HTERT RPE-1 (cell line): Measurements from ENCODE around the gene FTO.

Experiments used
- in situ Hi-C: fragments of 300-500 bp; cut with MboI; formaldehyde crosslinking; loops from 4 replicates; pipeline ENCODE4 v1.14.3; 2020; ENCODE audit warnings: low sequenced_read_pairs

Gene FTO

GRCh38 chr16:53752560-53752959 lies 48.6 kb downstream of the FTO start:
- in situ Hi-C loops = no loop called here

DNA sequence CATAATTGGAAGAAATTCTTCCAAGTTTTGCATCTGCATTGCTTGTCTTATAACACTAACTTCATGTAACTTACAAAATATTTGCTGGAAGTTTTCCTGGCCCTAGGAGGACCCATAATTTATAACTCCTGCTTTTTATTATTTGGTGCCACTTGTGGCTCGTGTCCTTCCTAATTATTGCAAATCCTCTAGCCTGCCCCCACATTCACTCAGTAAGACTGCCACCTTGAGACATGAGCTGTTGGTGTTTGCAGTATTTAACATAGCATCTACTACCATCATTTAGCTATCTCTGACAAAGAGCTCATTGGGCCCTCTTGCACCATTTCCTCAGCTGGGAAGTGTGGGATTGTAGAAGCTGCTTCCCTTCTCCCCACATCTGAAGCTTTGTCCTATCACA lies 49.5 kb downstream of the FTO start:
- in situ Hi-C loops = no loop called here

- in situ Hi-C loops = no loop called here
Observed at GRCh38 chr16:53755026-53755910, 51.3 kb downstream of the FTO start.

DNA sequence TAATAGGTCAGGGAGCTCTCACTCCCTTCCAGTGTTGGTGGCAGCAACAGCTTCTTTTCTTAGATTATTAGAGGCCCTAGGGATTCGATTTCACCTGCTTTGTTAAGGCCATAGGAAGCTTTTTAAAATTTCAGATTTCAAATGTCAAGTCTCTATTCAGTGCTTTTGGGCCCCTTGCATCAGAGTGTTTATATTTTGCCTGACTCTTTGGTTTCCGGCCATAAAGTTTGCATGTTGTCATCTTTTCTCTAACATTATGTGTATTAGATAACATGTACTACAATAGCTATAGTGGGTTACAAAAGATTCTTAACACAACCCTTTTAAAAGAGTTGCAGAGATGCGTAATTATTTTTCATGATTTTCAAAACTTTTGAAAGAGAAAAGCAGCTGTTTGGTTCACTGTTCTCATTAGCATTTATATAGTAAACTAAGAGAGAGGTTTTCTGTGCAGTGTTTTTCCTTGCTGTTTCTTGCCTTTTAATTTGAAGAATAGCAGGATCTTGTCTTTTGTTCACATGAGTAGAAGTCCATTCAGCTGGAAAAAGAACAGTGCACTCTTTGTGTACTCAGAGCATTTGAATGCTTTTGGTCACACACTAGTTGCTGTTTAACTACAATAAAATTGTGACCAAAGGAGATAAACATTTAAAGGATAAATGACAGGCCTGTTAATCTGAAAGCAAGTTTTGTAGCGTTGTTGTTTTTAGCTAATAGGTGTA lies 52.5 kb downstream of the FTO start:
- in situ Hi-C loops = no loop called here

- in situ Hi-C loops = no loop called here
Observed at GRCh38 chr16:53757971-53758609, 54.1 kb downstream of the FTO start.

GRCh38 chr16:53761962-53762703 lies 58.2 kb downstream of the FTO start:
- in situ Hi-C loops = no loop called here

GRCh38 chr16:53766304-53767016 lies 62.5 kb downstream of the FTO start:
- in situ Hi-C loops = no loop called here

DNA sequence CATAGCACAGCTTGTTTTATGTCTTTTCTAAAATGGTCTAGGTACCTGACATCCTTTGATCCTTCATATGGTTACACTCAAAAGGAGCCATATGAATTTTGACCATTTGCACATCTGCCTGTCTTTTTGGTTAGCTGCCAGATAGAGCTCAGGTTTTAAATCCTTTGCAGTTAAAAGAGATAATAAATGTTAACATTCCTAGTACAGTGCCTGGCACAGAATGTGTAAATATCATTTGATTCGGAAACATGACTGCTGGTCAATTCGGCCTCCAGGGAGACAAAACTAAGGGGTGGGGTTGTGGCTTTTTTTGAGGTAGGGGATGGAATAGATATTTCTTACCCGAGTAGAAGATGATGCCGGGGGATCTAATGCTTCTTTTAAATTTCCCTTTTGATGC lies 64.2 kb downstream of the FTO start:
- in situ Hi-C loops = no loop called here

DNA sequence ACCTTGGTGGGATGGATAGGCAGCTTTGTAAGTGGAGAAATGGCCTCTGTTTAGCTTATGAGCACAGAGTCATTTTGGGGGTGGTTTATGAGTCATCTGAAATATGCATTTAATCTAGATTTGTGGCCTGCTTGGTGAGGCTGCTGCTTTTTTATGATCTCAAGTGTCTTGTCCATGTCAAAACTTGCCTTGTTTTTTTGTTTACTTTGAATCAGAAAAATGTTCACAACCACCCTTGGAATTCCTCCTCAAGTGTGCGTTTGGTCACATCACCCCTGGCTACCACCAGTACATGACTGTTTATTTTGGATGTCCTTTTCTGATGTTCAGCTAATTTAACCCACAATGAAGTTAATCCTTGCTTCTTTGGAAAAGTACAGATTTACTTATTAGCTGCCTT lies 64.6 kb downstream of the FTO start:
- in situ Hi-C loops = no loop called here

GRCh38 chr16:53769185-53769584 lies 65.2 kb downstream of the FTO start:
- in situ Hi-C loops = no loop called here

GRCh38 chr16:53769787-53770186 lies 65.8 kb downstream of the FTO start:
- in situ Hi-C loops = no loop called here

DNA sequence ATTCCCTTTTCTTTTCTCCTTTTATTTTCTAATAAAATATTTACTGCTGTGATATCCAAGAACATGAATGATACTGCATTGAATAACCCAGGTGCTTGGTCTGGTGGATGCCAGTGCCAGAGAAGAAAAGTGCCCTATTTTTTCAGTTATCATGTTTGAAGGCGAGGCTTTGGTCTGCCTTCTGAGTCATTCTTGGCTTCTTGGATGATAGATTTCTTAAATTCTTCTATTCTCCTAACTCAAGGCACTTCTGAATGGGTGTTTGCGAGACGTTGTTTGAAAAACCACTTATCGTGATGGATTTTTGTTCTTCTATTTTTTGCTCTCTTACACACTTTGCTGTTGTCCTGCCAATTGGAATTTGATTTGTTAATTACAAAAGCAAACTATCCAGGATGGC lies 66.7 kb downstream of the FTO start:
- in situ Hi-C loops = no loop called here

DNA sequence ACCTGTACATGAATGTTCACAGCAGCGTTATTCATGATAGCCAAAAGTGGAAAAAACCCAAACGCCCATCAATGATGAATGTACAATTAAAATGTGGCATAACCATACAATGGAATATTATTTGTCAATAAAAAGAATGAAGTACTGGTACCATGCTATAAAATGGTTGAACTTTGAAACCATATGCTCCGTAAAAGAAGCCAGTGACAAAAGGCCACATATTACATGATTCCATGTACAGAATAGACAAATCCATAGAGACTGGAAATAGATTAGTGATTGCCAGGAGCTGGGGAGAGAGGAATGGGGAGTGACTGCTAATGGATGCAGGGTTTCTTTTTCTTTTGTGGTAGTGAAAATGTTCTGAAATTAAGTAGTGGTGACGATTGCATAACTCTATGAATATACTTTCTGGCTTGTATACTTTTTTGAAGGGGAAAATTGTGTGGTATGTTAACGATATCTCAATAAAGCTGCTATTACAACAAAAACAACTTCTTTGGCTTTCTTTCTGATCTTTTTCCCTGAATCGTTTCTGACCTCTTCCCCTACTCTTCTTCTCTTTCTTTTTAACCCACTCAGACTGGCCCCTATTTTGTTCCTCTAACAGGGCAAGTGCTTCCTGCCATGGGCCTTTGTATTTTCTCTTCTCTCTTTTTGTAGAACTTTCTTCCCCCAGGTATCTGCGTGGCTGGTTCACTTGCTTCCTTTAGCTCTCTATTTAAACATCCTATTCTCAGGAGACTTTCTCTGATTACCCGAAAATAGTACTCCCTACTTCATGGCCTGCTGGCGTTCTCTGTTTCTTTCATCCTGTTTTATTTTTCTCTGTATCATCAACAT lies 67.9 kb downstream of the FTO start:
- in situ Hi-C loops = no loop called here

- in situ Hi-C loops = no loop called here
Observed at GRCh38 chr16:53773150-53773846, 69.3 kb downstream of the FTO start.

GRCh38 chr16:53773881-53774280 lies 69.9 kb downstream of the FTO start:
- in situ Hi-C loops = no loop called here

GRCh38 chr16:53775106-53775820 lies 71.3 kb downstream of the FTO start:
- in situ Hi-C loops = no loop called here

GRCh38 chr16:53775821-53776431 lies 72.0 kb downstream of the FTO start:
- in situ Hi-C loops = no loop called here

DNA sequence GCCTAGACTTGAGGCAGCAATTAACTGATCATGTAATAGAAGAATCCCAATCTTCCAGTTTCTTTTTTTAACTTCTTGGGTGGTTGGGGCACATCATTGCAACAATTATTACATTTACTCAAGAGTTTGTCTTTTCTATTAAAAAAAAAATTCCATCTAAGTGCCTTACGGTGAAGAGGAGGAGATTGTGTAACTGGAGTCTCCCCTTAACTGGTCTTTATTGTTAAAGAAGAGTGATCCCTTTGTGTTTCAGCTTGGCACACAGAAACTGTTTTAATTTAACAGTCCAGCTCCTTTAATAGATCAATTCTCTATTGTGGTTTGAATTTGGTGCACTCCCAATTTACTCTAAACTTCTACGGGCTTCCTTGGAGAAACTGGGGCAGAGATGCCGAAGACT lies 75.2 kb downstream of the FTO start:
- in situ Hi-C loops = no loop called here
